ENCODE measurements around the gene MBTPS2. TPM values are rescaled to one million over a fixed set of nuclear protein-coding genes. Genes with fewer than 3 reads are reported as not detected.
"Not testable (repeated sequence)": the region's sequence is repeated elsewhere in the genome, so short reads cannot be mapped to it uniquely, and the experiment has no call there.

MBTPS2 gene
- total RNA-seq, 2 donors from 2014 or later, result 11.2 to 16.9 TPM

- Histone ChIP-seq H3K9me3 (no peaks in the 10 kb centered on the region), H3K36me3 (no peaks in the 10 kb centered on the region), H3K27me3 (replicated peaks; ENCODE audit: insufficient read depth) (no peaks in the 10 kb centered on the region), H3K4me1 (ENCODE audit: control insufficient read depth in 1 of 2, low read depth in 2 of 2) (no peaks in the 10 kb centered on the region), H3K4me3 (no peak overlapping the region), H3K27ac (no peak overlapping the region)
- DNase-seq (ENCODE audit: low spot score) (no peak), ATAC-seq (ENCODE audit: insufficient number of reproducible peaks, low FRiP score, low read depth) (no peak)
- no peak for TF ChIP-seq CTCF (IDR thresholded peaks at IDR 0.05)
These were observed 23.3 kb upstream of the MBTPS2 start for GRCh38 chrX:21816136-21816535.

GRCh38 chrX:21820170-21820569 is 19.2 kb upstream of the MBTPS2 start:
- H3K4me1 ChIP-seq (ENCODE audit: control insufficient read depth in 1 of 2, low read depth in 2 of 2); DNase-seq (ENCODE audit: low spot score); H3K27me3 ChIP-seq (replicated peaks; ENCODE audit: insufficient read depth); H3K36me3 ChIP-seq; H3K27ac ChIP-seq; ATAC-seq (ENCODE audit: insufficient number of reproducible peaks, low FRiP score, low read depth); H3K4me3 ChIP-seq; H3K9me3 ChIP-seq: not testable (repeated sequence)

- no peak for DNase-seq (ENCODE audit: low spot score)
- no peak for ATAC-seq (ENCODE audit: insufficient number of reproducible peaks, low FRiP score, low read depth)
- Histone ChIP-seq H3K27me3 (replicated peaks; ENCODE audit: insufficient read depth) (no peaks in the 10 kb centered on the region), H3K27ac (no peak overlapping the region), H3K36me3 (no peaks in the 10 kb centered on the region), H3K4me1 (ENCODE audit: control insufficient read depth in 1 of 2, low read depth in 2 of 2) (no peaks in the 10 kb centered on the region), H3K4me3 (no peak overlapping the region), H3K9me3 (no peaks in the 10 kb centered on the region)
- no peak for TF ChIP-seq CTCF (IDR thresholded peaks at IDR 0.05)
These were observed 17.5 kb upstream of the MBTPS2 start for GRCh38 chrX:21821875-21822274.

- Histone ChIP-seq H3K4me3 (no peak overlapping the region), H3K27me3 (replicated peaks; ENCODE audit: insufficient read depth) (no peaks in the 10 kb centered on the region), H3K27ac (no peak overlapping the region), H3K4me1 (ENCODE audit: control insufficient read depth in 1 of 2, low read depth in 2 of 2) (no peaks in the 10 kb centered on the region), H3K9me3 (no peaks in the 10 kb centered on the region), H3K36me3 (no peaks in the 10 kb centered on the region)
- TF ChIP-seq CTCF (IDR thresholded peaks at IDR 0.05), result no peak
- ATAC-seq (ENCODE audit: insufficient number of reproducible peaks, low FRiP score, low read depth) (no peak), DNase-seq (ENCODE audit: low spot score) (no peak)
These were observed 7.9 kb upstream of the MBTPS2 start for GRCh38 chrX:21831496-21831895.

GRCh38 chrX:21837056-21837455 is 2.4 kb upstream of the MBTPS2 start:
- H3K4me3 ChIP-seq, result no peak overlapping the region
- H3K36me3 ChIP-seq, result no peaks in the 10 kb centered on the region
- H3K9me3 ChIP-seq, result no peaks in the 10 kb centered on the region
- H3K27me3 ChIP-seq (replicated peaks; ENCODE audit: insufficient read depth), result no peaks in the 10 kb centered on the region
- H3K4me1 ChIP-seq (ENCODE audit: control insufficient read depth in 1 of 2, low read depth in 2 of 2), result no peaks in the 10 kb centered on the region
- no peak for ATAC-seq (ENCODE audit: insufficient number of reproducible peaks, low FRiP score, low read depth)
- no peak for DNase-seq (ENCODE audit: low spot score)
- H3K27ac ChIP-seq, result no peak overlapping the region
- no peak for TF ChIP-seq CTCF (IDR thresholded peaks at IDR 0.05)

- no peaks in the 10 kb centered on the region for H3K36me3 ChIP-seq
- ATAC-seq (ENCODE audit: insufficient number of reproducible peaks, low FRiP score, low read depth), result no peak
- H3K9me3 ChIP-seq, result no peaks in the 10 kb centered on the region
- no peak for TF ChIP-seq CTCF (IDR thresholded peaks at IDR 0.05)
- peak overlapping the region; percentile 83 for H3K4me3 ChIP-seq
- H3K4me1 ChIP-seq (ENCODE audit: control insufficient read depth in 1 of 2, low read depth in 2 of 2), result peaks cover 0 to 13% of the 10 kb centered on the region in 2 donors
- H3K27me3 ChIP-seq (replicated peaks; ENCODE audit: insufficient read depth), result no peaks in the 10 kb centered on the region
- H3K27ac ChIP-seq, result peak overlapping the region; percentile 77
- DNase-seq (ENCODE audit: low spot score), result no peak
These were observed 482 bp upstream of the MBTPS2 start for GRCh38 chrX:21838937-21839333.

Data from thoracic aorta (tissue), 2 donors.